GM12801 (cell line): Measurements from ENCODE around the gene KIF13A.

Source experiments
- TF ChIP-seq, protein P1 (sequence below): IDR thresholded peaks from one replicate; pipeline ENCODE4 v1.5.1; 2011; ENCODE audit warnings: control low read depth; ENCODE audit not compliant: insufficient read length; ENCODE audit errors: extremely low read depth

KIF13A gene

DNA sequence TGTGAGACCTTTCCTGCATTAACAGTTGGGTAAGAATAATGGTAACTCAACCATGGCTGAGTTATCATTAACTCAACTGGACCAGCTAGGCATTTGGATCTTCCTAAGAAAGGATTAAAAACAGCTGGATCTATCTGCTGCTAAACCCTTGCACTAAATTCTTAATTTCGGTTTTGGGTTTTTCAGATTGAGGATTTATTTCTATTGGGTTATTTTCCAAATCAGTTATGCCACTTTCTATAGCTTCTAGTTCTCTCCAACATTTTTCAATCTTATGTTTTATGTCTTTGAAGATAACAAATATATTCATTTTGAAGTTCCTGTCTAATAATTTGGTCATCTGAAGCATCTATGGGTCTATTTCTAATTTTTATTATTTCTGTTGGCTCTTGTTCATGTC lies 92.5 kb downstream of the KIF13A start:
- TF ChIP-seq, protein P1, sequence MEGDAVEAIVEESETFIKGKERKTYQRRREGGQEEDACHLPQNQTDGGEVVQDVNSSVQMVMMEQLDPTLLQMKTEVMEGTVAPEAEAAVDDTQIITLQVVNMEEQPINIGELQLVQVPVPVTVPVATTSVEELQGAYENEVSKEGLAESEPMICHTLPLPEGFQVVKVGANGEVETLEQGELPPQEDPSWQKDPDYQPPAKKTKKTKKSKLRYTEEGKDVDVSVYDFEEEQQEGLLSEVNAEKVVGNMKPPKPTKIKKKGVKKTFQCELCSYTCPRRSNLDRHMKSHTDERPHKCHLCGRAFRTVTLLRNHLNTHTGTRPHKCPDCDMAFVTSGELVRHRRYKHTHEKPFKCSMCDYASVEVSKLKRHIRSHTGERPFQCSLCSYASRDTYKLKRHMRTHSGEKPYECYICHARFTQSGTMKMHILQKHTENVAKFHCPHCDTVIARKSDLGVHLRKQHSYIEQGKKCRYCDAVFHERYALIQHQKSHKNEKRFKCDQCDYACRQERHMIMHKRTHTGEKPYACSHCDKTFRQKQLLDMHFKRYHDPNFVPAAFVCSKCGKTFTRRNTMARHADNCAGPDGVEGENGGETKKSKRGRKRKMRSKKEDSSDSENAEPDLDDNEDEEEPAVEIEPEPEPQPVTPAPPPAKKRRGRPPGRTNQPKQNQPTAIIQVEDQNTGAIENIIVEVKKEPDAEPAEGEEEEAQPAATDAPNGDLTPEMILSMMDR, result no peak

DNA sequence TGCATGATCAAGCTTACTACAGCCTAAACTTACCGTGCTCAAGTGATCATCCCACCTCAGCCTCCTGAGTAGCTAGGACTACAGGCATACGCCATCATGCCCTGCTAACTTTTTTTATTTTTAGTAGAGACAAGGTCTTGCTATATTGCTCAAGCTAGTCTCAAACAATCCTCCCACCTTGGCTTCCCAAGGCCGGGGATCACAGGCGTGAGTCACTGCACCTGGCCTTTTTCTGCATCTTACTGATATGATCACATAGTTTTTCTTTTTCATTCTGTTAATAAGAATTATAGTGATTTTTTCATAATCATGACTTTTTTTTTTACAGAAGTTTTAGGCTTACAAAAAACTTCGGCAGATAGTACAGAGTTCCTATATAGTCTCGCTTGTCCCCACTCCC lies 93.2 kb downstream of the KIF13A start:
- TF ChIP-seq, protein P1, result no peak

DNA sequence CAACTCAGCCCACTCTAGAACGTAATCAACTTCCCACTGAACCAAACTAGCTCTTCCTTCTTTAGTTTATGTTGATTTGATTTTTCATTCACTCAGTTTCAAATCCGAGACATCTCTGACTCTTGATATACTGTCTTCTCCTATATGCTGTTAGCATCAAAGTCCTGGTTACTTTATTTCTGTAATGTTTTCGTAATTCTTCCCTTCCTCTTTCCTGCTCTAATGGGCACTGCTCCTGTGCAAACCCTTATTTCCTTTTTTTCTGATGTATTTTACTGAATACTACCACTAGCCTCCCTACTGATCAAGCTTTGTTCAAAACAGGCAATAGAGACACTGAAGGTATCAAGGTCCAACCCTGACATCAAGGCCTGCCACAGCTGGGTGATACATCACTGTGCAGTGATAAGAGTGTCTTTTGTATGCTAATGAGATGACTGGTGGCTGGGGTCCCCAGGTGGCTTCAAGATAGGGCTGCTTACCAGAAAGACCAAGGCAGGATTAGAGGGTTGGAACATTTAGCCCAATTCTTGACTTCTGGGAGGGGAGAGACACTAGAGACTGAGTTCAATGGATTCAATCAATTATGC lies 95.2 kb downstream of the KIF13A start:
- TF ChIP-seq, protein P1, result no peak

DNA sequence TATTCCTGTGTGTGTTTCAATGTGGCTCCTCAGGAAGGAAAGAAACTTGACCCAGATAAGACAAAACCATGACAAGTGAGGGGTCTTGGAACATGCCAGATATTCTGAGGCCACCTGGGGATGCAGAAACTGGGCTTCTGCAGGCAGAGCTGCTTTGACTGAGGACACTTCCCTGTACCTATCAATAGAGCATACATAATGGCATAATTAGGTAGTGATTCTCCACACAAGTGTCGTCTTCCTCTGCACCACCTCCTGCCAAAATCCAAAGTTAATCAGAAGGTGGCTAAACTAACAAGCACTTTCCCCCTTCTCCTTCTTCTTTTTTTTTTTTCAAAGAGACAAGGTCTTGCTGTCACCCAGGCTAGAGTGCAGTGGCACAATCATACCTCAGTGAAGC lies 97.1 kb downstream of the KIF13A start:
- TF ChIP-seq, protein P1, result no peak

- TF ChIP-seq, protein P1, result no peak
These were observed 100.5 kb downstream of the KIF13A start for GRCh38 chr6:17886891-17887290.

DNA sequence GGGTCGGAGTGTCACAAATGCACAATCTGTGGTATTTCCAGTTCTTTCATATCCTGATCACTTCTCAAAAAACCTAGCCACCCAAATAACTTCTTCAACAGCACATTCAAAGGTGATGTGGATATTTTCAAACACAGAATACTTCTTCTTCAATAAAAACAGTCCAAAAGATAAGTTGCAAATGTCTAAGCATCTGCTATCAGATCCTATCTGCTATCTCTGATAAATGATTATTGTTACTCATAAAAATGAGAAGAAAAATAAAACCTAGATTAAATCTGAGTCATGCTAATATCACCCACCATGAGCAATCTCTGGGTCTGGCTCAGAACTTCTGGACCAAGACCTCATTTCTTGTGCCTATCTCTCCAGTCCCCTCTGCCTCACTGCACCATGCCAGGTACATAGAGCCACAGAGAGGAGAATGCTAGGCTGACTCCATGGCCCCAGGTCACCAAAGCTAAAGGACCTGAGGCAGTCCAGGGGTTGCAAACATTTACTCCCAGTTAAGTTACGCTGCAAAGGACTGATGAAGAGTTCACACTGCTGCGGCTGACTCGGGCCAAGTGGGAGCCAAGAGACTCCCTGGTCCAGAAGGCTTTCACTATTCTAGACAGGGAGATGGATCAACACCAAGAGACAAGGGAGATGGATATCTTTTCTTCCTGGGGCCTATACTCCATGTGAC lies 101.4 kb downstream of the KIF13A start:
- TF ChIP-seq, protein P1, result no peak

DNA sequence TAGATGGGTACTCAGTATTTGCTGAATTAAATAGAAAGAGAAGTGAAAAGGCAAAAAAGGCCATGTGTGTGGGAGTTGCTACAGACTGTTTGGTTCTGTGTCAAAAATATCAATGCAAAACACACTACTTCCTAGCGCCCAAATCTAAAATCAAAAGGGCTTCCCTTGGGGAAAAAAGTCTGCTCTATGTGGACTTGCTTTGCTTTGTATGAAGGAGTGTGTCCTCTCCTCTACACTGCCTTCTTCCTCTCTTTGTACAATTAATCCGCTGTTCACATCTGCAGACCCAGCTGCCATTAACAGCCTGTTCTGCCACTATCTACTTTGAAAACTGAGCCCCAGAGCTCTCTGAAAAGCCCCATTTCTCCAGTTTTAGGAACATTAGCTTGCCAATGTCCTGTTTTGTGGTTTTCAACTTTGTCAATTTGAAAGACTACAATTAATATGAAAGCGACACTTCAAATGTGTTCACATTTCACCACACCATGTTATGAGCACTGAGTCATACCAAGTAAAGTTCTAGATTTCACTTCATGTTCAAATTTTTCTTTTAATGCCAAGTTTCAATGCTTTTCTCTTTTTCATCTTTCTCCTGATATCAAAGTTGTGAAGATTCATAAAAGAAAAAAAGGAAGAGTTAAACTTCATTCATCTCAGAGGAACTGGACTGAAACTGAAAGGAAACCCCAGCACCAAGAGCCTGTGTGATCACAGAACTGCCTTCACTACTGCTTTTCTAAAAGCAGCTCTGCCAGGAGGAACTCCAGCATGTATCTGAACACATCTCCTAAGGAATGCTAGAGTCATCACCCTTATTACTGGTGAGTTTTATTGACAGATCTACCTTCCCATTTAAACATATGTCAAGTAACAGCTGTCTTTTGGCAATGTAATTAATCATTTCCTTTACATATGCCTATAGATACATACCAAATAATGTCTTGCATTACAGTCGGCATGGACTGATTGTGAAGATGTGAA lies 102.6 kb downstream of the KIF13A start:
- TF ChIP-seq, protein P1, result no peak
